DMS79 treated with DMSO at 0.1 percent for 48 hours (cell line): ENCODE results near the gene PHC3.

ENCODE experiments used
- DNase-seq: peaks from one replicate; lab custom pipeline; 2025; lab: John Stamatoyannopoulos, UW

The PHC3 gene

GRCh38 chr3:170038434-170039110, 143.0 kb downstream of the PHC3 start:
- peak; percentile 39 for DNase-seq
